GM19467 (cell line): ENCODE results near the gene RSF1.
"Not testable (repeated sequence)": the region's sequence is repeated elsewhere in the genome, so short reads cannot be mapped to it uniquely, and the experiment has no call there.

Experiments used
- ATAC-seq: cut with Tn5 transposase; IDR thresholded peaks from one replicate; pipeline ENCODE4 v1.9.1; 2021; ENCODE audit warnings: mild to moderate bottlenecking, moderate library complexity; ENCODE audit not compliant: unreplicated experiment

RSF1 gene

GRCh38 chr11:77820565-77821348, at the start of gene RSF1, which contains the start of gene AAMDC:
Gene RSF1 (minus strand): TSS chr11:77820722. CDS start chr11:77820714, 8 bp downstream.
Gene AAMDC (plus strand): TSS chr11:77821144. CDS start chr11:77842497, 21,353 bp downstream.
- peak; percentile 87 for ATAC-seq

- no peak for ATAC-seq
Measured at GRCh38 chr11:77868744-77869143, 48.2 kb upstream of the RSF1 start.

- no peak for ATAC-seq
Measured at GRCh38 chr11:77866336-77866735, 45.8 kb upstream of the RSF1 start.

- no peak for ATAC-seq
Measured at GRCh38 chr11:77865805-77866204, 45.3 kb upstream of the RSF1 start.

DNA sequence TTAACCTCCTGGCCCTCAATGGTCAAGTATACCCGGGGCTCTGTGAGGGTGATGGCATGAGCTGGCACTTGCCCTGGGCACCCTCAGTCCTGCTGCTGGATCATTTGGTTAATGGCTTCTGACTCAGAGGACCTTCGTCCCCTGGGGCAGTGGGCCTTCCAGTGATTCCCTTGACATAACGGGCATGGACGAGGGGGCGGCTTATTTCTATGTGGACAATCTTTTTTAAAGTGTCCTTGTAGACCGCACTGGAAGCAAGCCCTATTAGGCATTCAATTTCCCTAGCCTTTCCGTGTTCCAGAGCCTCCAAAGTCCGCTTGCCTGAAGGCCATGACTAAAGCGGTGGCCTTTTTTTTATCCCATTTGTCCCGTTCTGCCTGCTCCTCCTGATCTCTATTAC, 40.9 kb upstream of the RSF1 start:
- ATAC-seq = not testable (repeated sequence)

- not testable (repeated sequence) for ATAC-seq
Measured at GRCh38 chr11:77857906-77858457, 37.5 kb upstream of the RSF1 start.

DNA sequence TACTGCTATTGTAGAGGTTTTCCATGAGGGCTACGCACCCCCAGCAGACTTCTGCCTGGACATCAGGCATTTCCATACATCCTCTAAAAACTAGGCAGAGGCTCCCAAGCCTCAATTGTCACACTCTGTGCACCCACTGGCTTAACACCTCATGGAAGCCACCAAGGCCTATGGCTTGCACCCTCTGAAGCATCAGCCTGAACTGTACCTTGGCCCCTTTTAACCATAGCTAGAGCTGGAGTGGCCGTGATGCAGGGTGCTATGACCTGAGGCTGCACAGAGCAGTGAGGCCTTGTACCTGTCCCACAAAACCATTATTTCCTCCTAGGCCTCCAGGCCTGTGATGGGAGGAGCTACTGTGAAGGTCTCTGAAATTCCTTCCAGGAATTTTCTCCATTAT, 34.3 kb upstream of the RSF1 start:
- no peak for ATAC-seq

DNA sequence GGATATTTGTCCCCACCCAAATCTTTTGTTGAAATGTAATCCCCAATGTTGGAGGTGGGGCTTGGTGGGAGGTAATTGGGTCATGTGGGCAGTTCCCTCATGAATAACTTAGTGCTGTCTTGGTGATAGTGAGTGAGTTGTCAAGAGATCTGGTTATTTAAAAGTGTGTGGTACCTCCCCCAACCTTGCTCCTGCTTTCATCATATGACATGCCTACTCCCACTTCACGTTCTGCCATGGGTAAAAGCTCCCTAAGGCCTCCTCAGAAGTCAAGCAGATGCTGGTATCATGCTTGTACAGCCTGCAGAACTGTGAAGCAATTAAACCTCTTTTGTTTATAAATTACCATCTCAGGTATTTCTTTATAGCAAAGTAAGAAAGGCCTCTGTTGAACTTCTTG, 31.0 kb upstream of the RSF1 start:
- ATAC-seq = no peak

- not testable (repeated sequence) for ATAC-seq
Measured at GRCh38 chr11:77843700-77844099, 23.2 kb upstream of the RSF1 start.

GRCh38 chr11:77842441-77843121, 22.1 kb upstream of the RSF1 start:
- ATAC-seq = no peak

DNA sequence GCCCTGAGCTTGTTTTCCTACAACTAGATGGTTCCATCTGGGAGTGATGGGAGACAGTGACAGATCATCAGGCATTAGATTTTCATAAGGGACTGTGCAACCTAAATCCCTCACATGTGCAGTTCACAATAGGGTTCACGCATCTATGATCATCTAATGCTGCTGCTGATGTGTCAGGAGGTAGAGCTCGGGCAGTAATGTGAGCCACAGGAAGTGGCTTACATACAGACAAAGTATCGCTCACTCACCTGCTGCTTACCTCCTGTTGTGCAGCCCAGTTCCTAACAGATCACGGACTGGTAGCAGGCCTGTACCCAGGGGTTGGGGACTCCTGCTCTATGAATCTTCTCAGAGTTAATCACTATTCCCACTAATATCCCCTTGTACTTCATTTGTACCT, 12.8 kb upstream of the RSF1 start:
- ATAC-seq = no peak

DNA sequence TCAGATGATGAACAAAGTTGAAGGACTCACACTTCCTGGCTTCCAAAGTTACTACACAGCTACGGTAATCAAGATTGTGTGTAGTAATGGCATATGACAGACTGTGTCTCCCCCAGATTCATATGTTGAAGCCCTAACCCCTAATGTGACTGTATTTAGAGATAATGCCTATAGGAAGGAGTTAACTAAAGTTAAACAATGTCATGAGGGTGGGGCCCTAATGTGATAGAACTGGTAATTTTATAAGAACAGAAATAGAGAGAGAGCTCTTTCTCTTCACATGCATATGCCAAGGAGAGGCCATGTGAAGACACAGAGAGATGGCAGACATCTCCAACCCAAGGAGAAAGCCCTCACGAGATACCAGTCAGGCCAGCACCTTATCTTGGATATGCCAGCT, 8.4 kb upstream of the RSF1 start:
- ATAC-seq = no peak

- ATAC-seq = no peak
Measured at GRCh38 chr11:77823775-77824174, 3.3 kb upstream of the RSF1 start.

DNA sequence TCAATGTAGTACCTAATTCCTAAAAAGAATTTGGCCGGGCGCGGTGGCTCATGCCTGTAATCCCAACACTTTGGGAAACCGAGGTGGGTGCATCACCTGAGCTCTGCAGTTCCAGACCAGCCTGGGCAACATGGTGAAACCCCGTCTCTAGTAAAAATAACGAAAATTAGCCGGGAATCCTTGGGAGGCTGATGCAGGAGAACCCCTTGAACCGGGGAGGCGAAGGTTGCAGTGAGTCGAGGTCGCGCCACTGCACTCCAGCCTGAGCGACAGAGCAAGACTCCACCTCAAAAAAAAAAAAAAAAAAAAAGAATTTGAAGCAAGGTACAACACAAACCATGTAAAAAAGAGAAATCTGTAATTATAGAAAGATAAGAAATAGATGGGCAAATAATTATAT, 1.6 kb upstream of the RSF1 start:
- ATAC-seq = not testable (repeated sequence)

- ATAC-seq = no peak
Measured at GRCh38 chr11:77821349-77821851, 878 bp upstream of the RSF1 start.

- peak; percentile 22 for ATAC-seq
Measured at GRCh38 chr11:77819921-77820564, 479 bp downstream of the RSF1 start.

GRCh38 chr11:77819411-77819920, 1.1 kb downstream of the RSF1 start:
- peak; percentile 44 for ATAC-seq

DNA sequence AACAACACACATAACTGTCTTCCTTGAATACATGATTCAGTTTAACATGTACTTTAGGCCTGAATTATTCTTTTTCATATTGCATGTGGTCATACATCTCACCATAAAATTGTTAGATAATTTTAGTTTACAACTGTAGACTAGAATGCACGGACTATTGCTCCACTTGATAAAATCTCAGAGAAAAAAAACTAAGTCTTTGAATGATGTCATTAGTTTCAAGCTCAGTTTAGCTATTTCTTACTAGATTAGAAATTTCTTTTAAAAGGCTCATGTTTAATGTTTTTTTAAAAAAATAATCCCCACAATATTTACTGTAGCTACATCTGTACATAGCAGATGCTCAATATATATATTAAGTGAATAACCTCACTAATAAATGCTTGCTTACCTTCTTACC, 5.1 kb downstream of the RSF1 start:
- ATAC-seq = no peak

DNA sequence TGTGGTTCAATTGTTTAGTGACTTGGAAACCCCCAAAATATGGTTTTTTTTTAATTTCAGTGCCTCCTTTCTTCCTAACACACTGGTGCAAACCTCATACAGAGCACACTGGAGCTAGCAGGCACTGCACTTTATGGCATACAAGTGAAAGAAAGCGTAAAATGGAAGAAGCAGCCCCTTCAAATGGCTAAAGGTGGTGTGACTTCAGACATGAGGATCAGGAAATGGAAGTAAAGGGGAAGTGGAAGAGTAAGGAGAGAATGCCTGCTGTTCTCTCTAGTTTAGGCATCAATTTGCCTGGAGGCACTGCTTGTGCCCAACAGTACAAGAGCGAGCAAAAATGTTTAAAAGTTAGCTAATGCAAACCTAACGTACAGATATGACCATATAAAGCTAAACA, 5.7 kb downstream of the RSF1 start:
- ATAC-seq = no peak

- no peak for ATAC-seq
Measured at GRCh38 chr11:77813256-77813655, 7.3 kb downstream of the RSF1 start.

- no peak for ATAC-seq
Measured at GRCh38 chr11:77806993-77807392, 13.5 kb downstream of the RSF1 start.
